Inferior parietal cortex (tissue), 1 donor: ENCODE measurements around the gene CSNK1D.
A peak's percentile ranks its signal among the peaks of the same experiment; 100 is the strongest.

ENCODE experiments used
- DNase-seq: peaks from one replicate; pipeline ENCODE4 v3.0.0-alpha.2; 2016; ENCODE audit errors: extremely low spot score

CSNK1D gene

GRCh38 chr17:82273327-82274133 is at the start of gene CSNK1D:
Gene CSNK1D, minus strand, starts transcription at chr17:82273700. Its CDS starts 319 bp downstream, at chr17:82273381.
- DNase-seq: peak; percentile 83

GRCh38 chr17:82322526-82323453 is 49.3 kb upstream of the CSNK1D start:
- DNase-seq: no peak

GRCh38 chr17:82321947-82322466 is 48.5 kb upstream of the CSNK1D start:
- DNase-seq: no peak

- no peak for DNase-seq
These were observed 47.7 kb upstream of the CSNK1D start for GRCh38 chr17:82320956-82321927.

GRCh38 chr17:82320140-82320840 is 46.8 kb upstream of the CSNK1D start:
- no peak for DNase-seq

- DNase-seq: no peak
These were observed 46.1 kb upstream of the CSNK1D start for GRCh38 chr17:82319619-82320062.

GRCh38 chr17:82318772-82319606 is 45.5 kb upstream of the CSNK1D start:
- DNase-seq: no peak

GRCh38 chr17:82318169-82318498 is 44.6 kb upstream of the CSNK1D start:
- no peak for DNase-seq

GRCh38 chr17:82317394-82318168 is 44.1 kb upstream of the CSNK1D start, which contains the start of gene CD7:
Gene CD7, minus strand, starts transcription at chr17:82317608. Its CDS starts 113 bp downstream, at chr17:82317495.
- DNase-seq: no peak

- DNase-seq: no peak
These were observed 43.3 kb upstream of the CSNK1D start for GRCh38 chr17:82316651-82317393.

- DNase-seq: no peak
These were observed 42.3 kb upstream of the CSNK1D start for GRCh38 chr17:82315703-82316358.

- no peak for DNase-seq
These were observed 41.5 kb upstream of the CSNK1D start for GRCh38 chr17:82314727-82315605.

GRCh38 chr17:82314012-82314726 is 40.7 kb upstream of the CSNK1D start:
- DNase-seq: no peak

- no peak for DNase-seq
These were observed 39.9 kb upstream of the CSNK1D start for GRCh38 chr17:82313195-82314011.

- DNase-seq: no peak
These were observed 38.5 kb upstream of the CSNK1D start for GRCh38 chr17:82311971-82312370.
